WERI-Rb-1 (cell line): ENCODE results near the gene UNC5C.
A peak's percentile ranks its signal among the peaks of the same experiment; 100 is the strongest.

Experiments
- DNase-seq: peaks from one replicate; pipeline ENCODE4 v3.0.0-alpha.2; 2020
- H3K27ac ChIP-seq: fragments of 250-450 bp; sonication (Bioruptor Pico); 2 replicates; pipeline ENCODE4 v1.5.1; 2020; ENCODE audit warnings: mild to moderate bottlenecking, moderate library complexity
- H3K27me3 ChIP-seq: fragments of 250-450 bp; sonication (Bioruptor Pico); 2 replicates; pipeline ENCODE4 v1.5.1; 2021; ENCODE audit warnings: mild to moderate bottlenecking, low read depth, moderate library complexity; ENCODE audit not compliant: insufficient read depth, severe bottlenecking
- H3K36me3 ChIP-seq: fragments of 250-450 bp; sonication (Bioruptor Pico); 2 replicates; pipeline ENCODE4 v1.5.1; 2020; ENCODE audit warnings: mild to moderate bottlenecking, moderate library complexity
- H3K4me3 ChIP-seq: 2 replicates; pipeline ENCODE4 v1.5.1; 2011; ENCODE audit warnings: low read depth, mild to moderate bottlenecking, control low read depth, low read length
- H3K9me3 ChIP-seq: fragments of 250-450 bp; sonication (Bioruptor Pico); 2 replicates; pipeline ENCODE4 v1.5.1; 2021; ENCODE audit warnings: mild to moderate bottlenecking, moderate library complexity; ENCODE audit not compliant: severe bottlenecking
- TF ChIP-seq, protein P1 (sequence below): IDR thresholded peaks from 2 replicates; pipeline ENCODE4 v1.5.1; 2011; ENCODE audit warnings: low read depth, mild to moderate bottlenecking, control low read depth, inconsistent platforms, low read length

The UNC5C gene

DNA sequence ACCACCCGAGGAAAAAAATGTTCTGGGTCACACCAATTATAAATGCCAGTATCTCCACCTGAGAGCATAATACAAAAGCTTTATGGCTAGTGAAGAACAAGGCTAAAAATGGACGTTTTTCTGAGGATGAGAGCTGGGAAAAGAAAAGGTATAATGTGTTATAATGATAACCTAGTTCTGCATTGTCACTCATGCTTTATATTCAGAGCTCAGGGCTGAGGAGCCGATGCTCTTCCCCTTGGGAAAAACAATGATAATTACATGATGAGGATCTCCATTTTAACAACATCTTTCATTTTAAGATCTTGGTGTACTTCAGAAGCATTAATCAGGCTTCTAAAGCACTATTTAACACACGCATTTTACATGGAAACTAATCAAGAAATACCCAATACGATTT lies 333.7 kb downstream of the UNC5C start:
- Histone ChIP-seq H3K27me3 (no peaks in the 10 kb centered on the region), H3K9me3 (no peaks in the 10 kb centered on the region), H3K27ac (no peak overlapping the region), H3K36me3 (no peaks in the 10 kb centered on the region), H3K4me3 (no peak overlapping the region)
- TF ChIP-seq, protein P1, sequence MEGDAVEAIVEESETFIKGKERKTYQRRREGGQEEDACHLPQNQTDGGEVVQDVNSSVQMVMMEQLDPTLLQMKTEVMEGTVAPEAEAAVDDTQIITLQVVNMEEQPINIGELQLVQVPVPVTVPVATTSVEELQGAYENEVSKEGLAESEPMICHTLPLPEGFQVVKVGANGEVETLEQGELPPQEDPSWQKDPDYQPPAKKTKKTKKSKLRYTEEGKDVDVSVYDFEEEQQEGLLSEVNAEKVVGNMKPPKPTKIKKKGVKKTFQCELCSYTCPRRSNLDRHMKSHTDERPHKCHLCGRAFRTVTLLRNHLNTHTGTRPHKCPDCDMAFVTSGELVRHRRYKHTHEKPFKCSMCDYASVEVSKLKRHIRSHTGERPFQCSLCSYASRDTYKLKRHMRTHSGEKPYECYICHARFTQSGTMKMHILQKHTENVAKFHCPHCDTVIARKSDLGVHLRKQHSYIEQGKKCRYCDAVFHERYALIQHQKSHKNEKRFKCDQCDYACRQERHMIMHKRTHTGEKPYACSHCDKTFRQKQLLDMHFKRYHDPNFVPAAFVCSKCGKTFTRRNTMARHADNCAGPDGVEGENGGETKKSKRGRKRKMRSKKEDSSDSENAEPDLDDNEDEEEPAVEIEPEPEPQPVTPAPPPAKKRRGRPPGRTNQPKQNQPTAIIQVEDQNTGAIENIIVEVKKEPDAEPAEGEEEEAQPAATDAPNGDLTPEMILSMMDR, result no peak
- no peak for DNase-seq

DNA sequence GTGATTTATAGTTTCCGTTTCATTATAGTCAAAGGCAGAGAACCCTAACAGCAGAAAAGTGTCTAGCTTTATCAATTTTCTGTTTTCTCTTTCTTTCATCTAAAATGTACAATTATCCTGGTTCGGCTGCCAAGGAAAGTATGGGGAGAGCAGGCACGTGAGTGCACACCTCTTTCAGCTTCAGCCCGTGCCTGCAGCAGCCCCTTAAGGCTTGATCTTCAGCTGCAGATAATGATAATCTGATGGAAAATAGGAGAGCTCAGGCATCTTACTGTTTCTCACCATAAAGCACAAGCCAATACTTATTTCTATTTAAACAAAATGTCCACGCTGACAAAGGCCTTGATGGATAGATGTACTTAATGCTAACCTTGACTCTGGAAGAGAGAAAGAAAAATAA lies 334.4 kb downstream of the UNC5C start:
- Histone ChIP-seq H3K9me3 (no peaks in the 10 kb centered on the region), H3K27ac (no peak overlapping the region), H3K36me3 (no peaks in the 10 kb centered on the region), H3K4me3 (no peak overlapping the region), H3K27me3 (no peaks in the 10 kb centered on the region)
- no peak for DNase-seq
- TF ChIP-seq, protein P1, result no peak

DNA sequence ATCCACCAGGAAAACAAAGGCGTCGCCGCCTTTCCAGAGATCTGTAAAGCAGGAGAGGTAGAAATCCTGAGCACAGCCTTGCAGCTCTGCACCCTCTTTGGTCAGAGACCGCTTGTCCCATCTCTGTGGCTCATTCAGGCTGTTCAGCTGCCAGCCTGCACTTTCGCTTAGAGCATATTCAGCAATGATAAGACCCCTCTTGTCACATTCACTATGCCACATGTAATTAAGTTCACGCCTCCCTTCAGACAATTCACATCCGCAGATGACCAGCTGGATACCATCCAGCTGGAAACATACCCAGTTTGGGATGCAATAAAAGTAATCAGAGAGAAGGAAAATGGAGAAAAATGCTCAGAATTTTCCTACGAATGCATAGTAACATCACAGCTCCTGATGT lies 335.4 kb downstream of the UNC5C start:
- DNase-seq, result no peak
- Histone ChIP-seq H3K4me3 (no peak overlapping the region), H3K27me3 (no peaks in the 10 kb centered on the region), H3K27ac (no peak overlapping the region), H3K36me3 (no peaks in the 10 kb centered on the region), H3K9me3 (no peaks in the 10 kb centered on the region)
- TF ChIP-seq, protein P1, result no peak

DNA sequence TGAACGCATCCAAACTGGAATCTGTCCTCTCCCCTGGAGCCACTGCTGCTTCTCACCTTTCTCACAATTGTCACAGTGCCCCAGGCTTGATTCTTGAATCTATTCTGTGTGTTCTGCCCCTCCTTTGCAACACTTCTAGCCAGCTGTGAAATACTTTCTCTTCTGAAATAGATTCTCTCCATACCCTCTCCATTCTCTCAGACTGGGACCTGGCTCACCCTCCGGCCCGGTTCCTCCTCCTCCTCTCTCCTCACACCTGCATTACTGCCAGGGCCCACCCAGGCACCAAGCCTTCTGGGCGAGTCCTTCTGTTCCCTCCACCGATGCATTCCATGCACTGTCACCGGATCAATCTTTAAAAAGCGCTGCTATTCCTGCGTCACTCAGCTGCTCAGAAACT lies 336.1 kb downstream of the UNC5C start:
- Histone ChIP-seq H3K36me3 (no peaks in the 10 kb centered on the region), H3K9me3 (no peaks in the 10 kb centered on the region), H3K27ac (no peak overlapping the region), H3K27me3 (no peaks in the 10 kb centered on the region), H3K4me3 (no peak overlapping the region)
- TF ChIP-seq, protein P1, result no peak
- no peak for DNase-seq

DNA sequence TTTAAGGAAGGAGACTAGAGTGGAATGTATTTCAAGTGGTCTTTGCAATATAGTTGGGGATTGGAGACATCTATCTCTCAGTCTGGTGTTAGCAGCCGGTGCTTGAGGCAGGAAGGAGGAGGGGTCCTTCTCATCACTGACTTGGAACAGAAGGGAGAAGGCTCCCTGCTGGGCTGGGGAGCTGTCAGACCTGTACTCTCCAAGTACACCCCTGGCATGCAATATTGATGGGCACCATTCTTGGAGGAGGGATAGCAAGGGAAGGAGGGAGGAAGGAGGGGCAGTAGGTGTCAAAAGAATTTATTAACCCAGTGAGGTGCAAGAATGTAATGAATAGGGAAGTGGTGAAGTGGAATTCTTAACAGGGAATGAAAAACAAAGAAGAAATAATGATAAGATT lies 338.8 kb downstream of the UNC5C start:
- no peak for DNase-seq
- Histone ChIP-seq H3K4me3 (no peak overlapping the region), H3K27ac (no peak overlapping the region), H3K36me3 (no peaks in the 10 kb centered on the region), H3K27me3 (no peaks in the 10 kb centered on the region), H3K9me3 (no peaks in the 10 kb centered on the region)
- TF ChIP-seq, protein P1, result no peak

DNA sequence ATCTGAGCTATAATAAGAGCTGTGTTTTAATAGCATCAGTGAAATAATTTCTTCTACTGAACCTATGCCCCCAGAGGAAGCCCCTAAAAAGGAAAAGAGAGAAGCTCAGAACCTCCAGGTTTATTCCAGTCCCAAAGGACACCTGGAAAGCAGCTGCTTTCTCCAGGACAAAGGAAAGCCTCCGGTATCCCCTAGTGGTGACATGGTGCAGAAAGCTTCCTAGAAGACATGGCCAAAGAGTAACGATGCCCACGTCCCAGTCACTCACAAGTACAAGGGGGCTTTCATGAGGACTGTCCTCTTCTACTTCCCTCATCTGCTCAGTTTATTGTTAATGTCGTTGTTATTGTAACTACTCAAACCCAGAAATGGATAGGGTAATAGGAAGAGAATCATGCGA lies 343.9 kb downstream of the UNC5C start:
- peak; percentile 43 for DNase-seq
- Histone ChIP-seq H3K27ac (no peak overlapping the region), H3K9me3 (no peaks in the 10 kb centered on the region), H3K36me3 (no peaks in the 10 kb centered on the region), H3K27me3 (no peaks in the 10 kb centered on the region), H3K4me3 (no peak overlapping the region)
- TF ChIP-seq, protein P1, result peak; percentile 86
